IPS-18a (cell line): ENCODE measurements around the gene FCN1.

Experiments used
- H3K27ac ChIP-seq: one replicate; pipeline ENCODE4 v1.5.1; 2013; ENCODE audit warnings: low read length
- H3K27me3 ChIP-seq: one replicate; pipeline ENCODE4 v1.6.1; 2013; ENCODE audit warnings: mild to moderate bottlenecking, low read length; ENCODE audit not compliant: control insufficient read depth, insufficient read depth
- H3K36me3 ChIP-seq: one replicate; pipeline ENCODE4 v1.6.1; 2013; ENCODE audit warnings: low read depth, low read length; ENCODE audit not compliant: control insufficient read depth
- H3K4me1 ChIP-seq: one replicate; pipeline ENCODE4 v1.6.1; 2013; ENCODE audit warnings: low read depth, low read length; ENCODE audit not compliant: control insufficient read depth
- H3K4me3 ChIP-seq: one replicate; pipeline ENCODE4 v1.5.1; 2013; ENCODE audit warnings: low read length
- H3K9ac ChIP-seq: one replicate; pipeline ENCODE4 v1.6.1; 2013; ENCODE audit warnings: mild to moderate bottlenecking, low read length, moderate library complexity
- H3K9me3 ChIP-seq: one replicate; pipeline ENCODE4 v1.6.1; 2013; ENCODE audit warnings: low read depth, low read length; ENCODE audit not compliant: control insufficient read depth

Gene FCN1

GRCh38 chr9:134917431-134918373 is at the start of gene FCN1:
Gene FCN1, minus strand, starts transcription at chr9:134917912. Its CDS starts 41 bp downstream, at chr9:134917871.
- H3K27ac ChIP-seq, result no peak within 1 kb of the TSS
- no peaks in the 10 kb centered on the region for H3K36me3 ChIP-seq
- H3K9ac ChIP-seq, result no peak within 1 kb of the TSS
- H3K9me3 ChIP-seq, result peaks cover 3% of the 10 kb centered on the region
- no peak within 1 kb of the TSS for H3K4me3 ChIP-seq
- no peaks in the 10 kb centered on the region for H3K4me1 ChIP-seq
- no peaks in the 10 kb centered on the region for H3K27me3 ChIP-seq

DNA sequence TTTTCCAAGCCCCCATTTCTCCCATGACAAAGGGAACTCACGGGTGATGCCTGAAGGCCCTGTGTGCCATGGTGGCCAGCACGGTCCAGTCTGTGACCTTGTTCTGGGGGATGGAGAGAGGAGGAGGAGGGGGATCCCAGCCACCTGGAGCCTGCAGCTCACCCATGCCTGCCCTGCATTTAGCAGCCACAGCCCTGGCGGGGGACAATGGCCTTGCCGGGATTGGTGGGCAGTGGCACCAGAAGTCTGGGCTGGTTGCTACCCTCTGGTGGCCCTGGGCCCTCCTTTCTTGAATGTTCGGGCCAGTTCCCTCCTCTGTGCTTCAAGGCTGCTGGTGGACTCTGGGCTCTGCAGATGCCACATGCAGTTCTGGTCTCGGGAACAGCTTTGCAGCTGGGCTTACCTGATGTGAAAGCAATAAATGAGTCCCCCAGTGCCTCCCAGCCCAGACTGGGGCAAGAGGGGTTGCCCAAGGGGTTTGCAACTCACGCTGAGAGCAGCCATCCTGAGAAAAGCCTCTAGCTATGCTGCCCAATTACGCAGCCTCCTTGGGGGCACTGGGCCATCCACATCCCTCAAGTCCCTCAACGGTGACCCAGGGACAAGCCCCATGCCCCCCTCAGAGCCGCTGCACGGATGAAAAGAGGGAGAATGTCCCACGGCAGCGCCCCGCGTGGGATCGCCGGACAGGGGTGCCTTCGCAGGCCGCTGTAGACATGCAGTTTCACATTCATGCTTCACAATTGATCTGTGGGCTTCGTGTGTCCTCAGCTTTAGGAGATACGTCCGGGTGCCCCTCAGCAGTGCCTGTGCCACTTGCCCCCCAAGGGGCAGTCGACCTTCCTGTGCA is 49.2 kb upstream of the FCN1 start:
- peaks cover 12% of the 10 kb centered on the region for H3K4me1 ChIP-seq
- H3K9me3 ChIP-seq, result no peaks in the 10 kb centered on the region
- no peak overlapping the region for H3K4me3 ChIP-seq
- no peak overlapping the region for H3K9ac ChIP-seq
- H3K27me3 ChIP-seq, result no peaks in the 10 kb centered on the region
- no peak overlapping the region for H3K27ac ChIP-seq
- no peaks in the 10 kb centered on the region for H3K36me3 ChIP-seq

DNA sequence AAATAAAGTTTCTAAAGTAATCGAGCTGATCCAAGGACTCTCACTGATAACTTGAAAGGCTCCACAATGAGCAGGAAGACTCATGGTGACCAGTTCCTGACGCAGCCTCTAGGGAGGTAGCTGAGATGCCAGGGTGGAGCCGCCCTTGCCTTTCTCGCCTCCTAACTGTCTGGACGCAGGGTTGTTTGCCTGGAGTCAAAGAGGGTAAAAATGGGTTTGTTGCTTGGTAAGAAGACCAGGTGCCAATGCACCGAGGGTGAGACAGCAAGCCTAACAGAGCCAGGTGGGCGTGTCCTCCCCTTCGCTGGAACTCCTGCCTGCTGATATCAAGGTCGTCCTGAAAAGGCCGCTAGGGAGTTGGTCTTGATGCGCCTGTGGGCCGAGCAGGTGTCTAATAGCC is 48.6 kb upstream of the FCN1 start:
- H3K27me3 ChIP-seq, result no peaks in the 10 kb centered on the region
- no peak overlapping the region for H3K4me3 ChIP-seq
- H3K4me1 ChIP-seq, result peaks cover 12% of the 10 kb centered on the region
- H3K36me3 ChIP-seq, result no peaks in the 10 kb centered on the region
- no peak overlapping the region for H3K27ac ChIP-seq
- H3K9me3 ChIP-seq, result no peaks in the 10 kb centered on the region
- no peak overlapping the region for H3K9ac ChIP-seq

GRCh38 chr9:134965851-134966250 is 48.1 kb upstream of the FCN1 start:
- no peak overlapping the region for H3K9ac ChIP-seq
- H3K27ac ChIP-seq, result no peak overlapping the region
- no peak overlapping the region for H3K4me3 ChIP-seq
- no peaks in the 10 kb centered on the region for H3K9me3 ChIP-seq
- H3K4me1 ChIP-seq, result peaks cover 12% of the 10 kb centered on the region
- H3K27me3 ChIP-seq, result no peaks in the 10 kb centered on the region
- no peaks in the 10 kb centered on the region for H3K36me3 ChIP-seq

DNA sequence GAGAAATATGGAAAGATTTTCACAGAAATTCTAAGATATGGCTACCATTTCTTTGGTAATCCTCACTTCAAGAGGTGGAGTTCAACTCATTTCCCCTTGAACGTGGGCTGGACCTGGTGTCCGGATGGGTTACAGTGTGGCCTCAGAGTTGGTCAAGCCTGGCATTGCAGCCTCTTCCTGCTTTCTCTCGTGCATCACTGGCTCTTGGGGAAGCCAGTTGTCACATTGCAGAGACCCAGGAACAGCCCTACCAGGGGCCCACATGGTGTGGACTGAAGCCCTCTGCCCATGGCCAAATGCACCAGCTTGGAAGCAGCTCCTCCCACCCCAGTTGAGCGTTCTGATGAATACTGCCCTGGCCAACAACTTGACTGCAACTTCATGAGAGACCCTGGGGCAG is 47.7 kb upstream of the FCN1 start:
- H3K27ac ChIP-seq, result no peak overlapping the region
- no peaks in the 10 kb centered on the region for H3K9me3 ChIP-seq
- no peaks in the 10 kb centered on the region for H3K36me3 ChIP-seq
- H3K4me1 ChIP-seq, result peaks cover 12% of the 10 kb centered on the region
- no peaks in the 10 kb centered on the region for H3K27me3 ChIP-seq
- H3K9ac ChIP-seq, result no peak overlapping the region
- no peak overlapping the region for H3K4me3 ChIP-seq

- Histone ChIP-seq H3K4me1 (peaks cover 12% of the 10 kb centered on the region), H3K27ac (no peak overlapping the region), H3K36me3 (no peaks in the 10 kb centered on the region), H3K9ac (no peak overlapping the region), H3K9me3 (no peaks in the 10 kb centered on the region), H3K4me3 (no peak overlapping the region), H3K27me3 (no peaks in the 10 kb centered on the region)
Observed at GRCh38 chr9:134964271-134965055, 46.8 kb upstream of the FCN1 start.

- Histone ChIP-seq H3K4me1 (peaks cover 12% of the 10 kb centered on the region), H3K36me3 (no peaks in the 10 kb centered on the region), H3K27me3 (no peaks in the 10 kb centered on the region), H3K27ac (no peak overlapping the region), H3K9ac (no peak overlapping the region), H3K9me3 (no peaks in the 10 kb centered on the region), H3K4me3 (no peak overlapping the region)
Observed at GRCh38 chr9:134963546-134963945, 45.8 kb upstream of the FCN1 start.

- Histone ChIP-seq H3K9me3 (no peaks in the 10 kb centered on the region), H3K4me1 (peaks cover 7% of the 10 kb centered on the region), H3K36me3 (no peaks in the 10 kb centered on the region), H3K27ac (no peak overlapping the region), H3K9ac (no peak overlapping the region), H3K27me3 (no peaks in the 10 kb centered on the region), H3K4me3 (no peak overlapping the region)
Observed at GRCh38 chr9:134962973-134963364, 45.3 kb upstream of the FCN1 start.

DNA sequence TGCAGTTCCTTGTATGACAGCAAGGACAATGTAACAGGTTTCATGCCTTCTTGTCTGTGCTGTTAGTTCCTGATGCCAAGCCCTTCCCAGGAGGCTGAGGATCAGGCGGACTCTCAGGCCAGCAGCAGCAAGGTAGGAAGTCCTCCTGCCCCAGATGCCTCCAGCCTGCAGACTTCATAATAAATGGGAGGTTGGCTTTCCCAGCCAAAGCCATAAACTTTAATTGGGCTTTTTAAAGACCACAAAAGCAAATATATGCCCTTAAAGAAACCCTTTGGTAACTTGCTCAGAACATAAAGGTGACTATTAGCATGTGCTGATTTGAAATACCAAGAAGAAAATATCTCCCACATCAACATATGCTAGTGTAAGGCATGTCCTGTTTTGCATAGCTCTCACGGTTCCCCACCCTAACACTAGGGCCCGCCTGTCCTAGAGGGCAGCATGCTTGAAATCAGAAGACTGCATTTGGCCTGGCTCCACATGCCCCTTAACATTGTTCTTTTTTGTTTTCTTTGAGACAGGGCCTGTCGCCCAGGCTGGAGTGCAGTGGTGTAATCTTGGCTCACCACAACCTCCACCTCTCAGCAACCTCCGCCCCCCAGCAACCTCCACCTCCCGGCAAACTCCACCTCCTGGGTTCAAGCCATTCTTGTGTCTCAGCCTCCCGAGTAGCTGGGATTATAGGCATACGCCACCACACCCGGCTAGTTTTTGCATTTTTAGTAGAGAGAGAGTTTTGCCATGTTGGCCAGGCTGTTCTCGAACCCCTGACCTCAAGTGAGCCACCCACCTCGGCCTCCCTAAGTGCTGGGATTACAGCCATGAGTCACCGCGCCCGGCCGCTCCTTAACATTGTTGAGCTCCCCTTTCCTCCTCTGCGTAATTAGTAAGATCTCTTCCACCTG is 44.6 kb upstream of the FCN1 start:
- Histone ChIP-seq H3K9ac (no peak overlapping the region), H3K9me3 (no peaks in the 10 kb centered on the region), H3K27ac (no peak overlapping the region), H3K4me1 (peaks cover 1% of the 10 kb centered on the region), H3K36me3 (no peaks in the 10 kb centered on the region), H3K4me3 (no peak overlapping the region), H3K27me3 (no peaks in the 10 kb centered on the region)

GRCh38 chr9:134961331-134962064 is 43.8 kb upstream of the FCN1 start:
- H3K4me1 ChIP-seq, result no peaks in the 10 kb centered on the region
- no peak overlapping the region for H3K9ac ChIP-seq
- H3K4me3 ChIP-seq, result no peak overlapping the region
- H3K27me3 ChIP-seq, result no peaks in the 10 kb centered on the region
- no peaks in the 10 kb centered on the region for H3K9me3 ChIP-seq
- H3K36me3 ChIP-seq, result no peaks in the 10 kb centered on the region
- no peak overlapping the region for H3K27ac ChIP-seq
